Stimulated activated CD4-positive, alpha-beta T cell treated with anti-CD3 and anti-CD28 coated beads, Interleukin-1b, Interleukin-23, amount 100 ng/mL, for 24 hours (primary cell): ENCODE results near the gene STAT6.
"Not testable (repeated sequence)": the region's sequence is repeated elsewhere in the genome, so short reads cannot be mapped to it uniquely, and the experiment has no call there.

Experiments used
- DNase-seq, 4 experiments: peaks; one replicate each; pipeline ENCODE4 v3.0.0-alpha.2; 2020; ENCODE audit warnings: low read depth in 4 of 4, low spot score in 1 of 4

STAT6 gene

GRCh38 chr12:57127726-57128518 is 16.8 kb upstream of the STAT6 start, which contains the start of gene LRP1:
Gene LRP1 (plus strand): TSS chr12:57128483. CDS start chr12:57128965, 482 bp downstream.
- DNase-seq = peak; percentile 50 to 67 (median 57)

DNA sequence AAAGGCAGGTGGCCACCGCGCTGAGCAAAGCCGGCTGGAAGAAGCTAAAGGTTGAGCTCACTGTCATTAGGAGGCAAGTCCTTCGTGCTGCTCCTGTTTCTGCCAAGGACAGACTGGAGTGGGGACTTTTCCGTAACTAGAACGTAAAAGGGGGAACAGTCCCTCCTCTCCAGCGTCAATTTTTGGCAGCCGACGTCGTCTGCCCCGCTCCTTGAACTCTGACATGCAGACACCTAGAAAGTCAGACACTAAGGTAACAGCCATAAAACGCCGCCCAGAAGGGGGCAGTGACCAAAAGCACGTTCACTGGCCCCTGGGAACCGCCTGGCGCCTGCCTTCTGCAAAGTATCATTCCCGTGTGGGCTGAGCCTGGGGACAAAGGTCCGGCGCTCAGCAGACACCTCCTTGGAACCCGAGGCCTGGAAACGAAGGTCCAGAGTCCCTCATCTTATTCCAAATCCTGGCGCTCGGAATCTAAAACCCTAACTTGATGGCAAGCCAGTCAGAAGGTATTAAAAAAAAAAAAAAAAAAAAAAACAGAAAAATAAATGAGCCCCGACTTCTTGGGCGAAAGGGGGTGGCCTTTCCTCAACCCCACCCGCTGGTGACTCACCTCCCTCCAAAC is 16.1 kb upstream of the STAT6 start:
- no peak for DNase-seq

DNA sequence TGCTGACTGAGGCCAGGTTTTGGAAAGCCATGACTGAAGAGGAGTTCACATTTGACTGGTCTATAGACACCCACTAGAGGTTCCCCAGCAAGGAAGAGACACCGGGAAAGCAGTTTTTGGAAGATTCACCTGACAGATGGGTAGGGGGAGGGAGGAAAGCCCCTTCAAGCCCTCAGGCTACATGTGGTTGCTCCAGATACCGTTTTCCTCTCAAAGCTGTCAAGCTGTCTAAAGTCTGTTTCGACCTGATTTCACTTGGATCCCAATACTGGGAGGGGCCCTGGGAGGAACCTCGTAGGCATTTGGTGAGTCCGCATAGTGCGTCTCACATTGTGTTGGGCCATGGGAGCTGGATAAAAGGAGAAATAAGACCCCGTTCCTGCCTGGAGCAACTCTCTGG is 15.4 kb upstream of the STAT6 start:
- DNase-seq = no peak

GRCh38 chr12:57126061-57126460 is 14.9 kb upstream of the STAT6 start:
- DNase-seq = no peak

- DNase-seq = peak; percentile 47 to 72 (median 59)
These were observed 13.2 kb upstream of the STAT6 start for GRCh38 chr12:57124261-57124877.

- no peak for DNase-seq
These were observed 12.7 kb upstream of the STAT6 start for GRCh38 chr12:57123813-57124212.

GRCh38 chr12:57120718-57121117 is 9.6 kb upstream of the STAT6 start:
- DNase-seq = not testable (repeated sequence)

GRCh38 chr12:57119294-57120085 is 8.3 kb upstream of the STAT6 start:
- no peak for DNase-seq

GRCh38 chr12:57118711-57119271 is 7.6 kb upstream of the STAT6 start:
- DNase-seq = no peak

- DNase-seq = no peak
These were observed 5.6 kb upstream of the STAT6 start for GRCh38 chr12:57116580-57117281.

GRCh38 chr12:57112492-57113294 is 1.5 kb upstream of the STAT6 start:
- peak in 1 of 4 experiments; percentile 86 for DNase-seq

- peak in 1 of 4 experiments; percentile 74 for DNase-seq
These were observed 795 bp downstream of the STAT6 start for GRCh38 chr12:57110104-57111030.

- DNase-seq = no peak
These were observed 1.7 kb downstream of the STAT6 start for GRCh38 chr12:57109207-57110103.

GRCh38 chr12:57107456-57108155 is 3.6 kb downstream of the STAT6 start:
- DNase-seq = no peak

- no peak for DNase-seq
These were observed 5.0 kb downstream of the STAT6 start for GRCh38 chr12:57106021-57106708.
